Sigmoid colon (tissue), 3 donors: ENCODE data around the gene ZNF655.

ENCODE experiments used
- CTCF ChIP-seq, 4 experiments: fragments of 450-650 bp in 3 of 4; fragments of 200-600 bp in 1 of 4; IDR thresholded peaks; one replicate each; pipeline ENCODE4 v1.5.1; 2016 to 2019; ENCODE audit warnings: antibody characterized with exemption in 4 of 4, mild to moderate bottlenecking in 3 of 4, moderate library complexity in 2 of 4
- POLR2A ChIP-seq, 2 donors: fragments of 450-650 bp; IDR thresholded peaks; one replicate each; pipeline ENCODE4 v1.6.1; 2016; ENCODE audit warnings: antibody characterized with exemption in 2 of 2, mild to moderate bottlenecking in 2 of 2, moderate library complexity in 2 of 2

GRCh38 chr7:99599836-99600235, 41.4 kb downstream of the ZNF655 start:
- TF ChIP-seq CTCF (IDR thresholded peaks at IDR 0.05) (no peak), POLR2A (IDR thresholded peaks at IDR 0.05) (no peak)
